Prostate gland (tissue), 2 donors: ENCODE results near the gene C13orf46. TPM values are rescaled to one million over a fixed set of nuclear protein-coding genes. Genes with fewer than 3 reads are reported as not detected.
A peak's percentile ranks its signal among the peaks of the same experiment; 100 is the strongest.

Experiments
- DNase-seq: peaks from one replicate; pipeline ENCODE4 v3.0.0-alpha.2; 2019; ENCODE audit warnings: low spot score
- H3K27ac ChIP-seq, 2 donors: fragments of 200-600 bp; sonication (generic); 2 replicates each; pipeline ENCODE4 v1.5.1; 2017 to 2019
- H3K27me3 ChIP-seq: fragments of 200-600 bp; sonication (generic); replicated peaks from 2 replicates; pipeline ENCODE4 v1.5.1; 2019; ENCODE audit not compliant: insufficient read depth
- H3K36me3 ChIP-seq, 2 donors: fragments of 200-600 bp; sonication (generic); 1 replicate in 1 of 2; 2 replicates in 1 of 2; pipeline versions ENCODE4 v1.5.1 to v1.8.1; 2017 to 2019
- H3K4me1 ChIP-seq: fragments of 200-600 bp; sonication (generic); replicated peaks from 2 replicates; pipeline ENCODE4 v1.5.1; 2019
- H3K4me3 ChIP-seq, 2 donors: fragments of 200-600 bp; sonication (generic); 2 replicates each; pipeline ENCODE4 v1.5.1; 2017 to 2019
- H3K9me3 ChIP-seq: fragments of 200-600 bp; sonication (generic); 2 replicates; pipeline ENCODE4 v1.5.1; 2017
- CTCF ChIP-seq, 4 experiments: fragments of 200-600 bp in 2 of 4; fragments of 450-650 bp in 2 of 4; sonication (generic) in 2 of 4; IDR thresholded peaks; 1 replicate in 3 of 4; 2 replicates in 1 of 4; pipeline ENCODE4 v1.5.1; 2016 to 2019; ENCODE audit warnings: antibody characterized with exemption in 4 of 4, mild to moderate bottlenecking in 2 of 4, moderate library complexity in 2 of 4
- POLR2A ChIP-seq: fragments of 450-650 bp; IDR thresholded peaks from one replicate; pipeline ENCODE4 v1.6.1; 2016; ENCODE audit warnings: antibody characterized with exemption, mild to moderate bottlenecking
- POLR2AphosphoS5 ChIP-seq: sonication (generic); formaldehyde crosslinking; IDR thresholded peaks from one replicate; pipeline ENCODE4 v1.6.1; 2017; ENCODE audit warnings: antibody characterized with exemption
- WGBS: methylation state at CpG from one replicate; pipeline ENCODE4 v1.1.5; 2018; 5-methylcytosine and 5-hydroxymethylcytosine counted together
- intact Hi-C: fragments of 100-400 bp; cut with DNase I; formaldehyde crosslinking; loops from one replicate; pipeline ENCODE4 v1.14.2; 2022
- total RNA-seq, 2 donors: library from RNA; depleted of rRNA; stranded (reverse); fragments of >200 nt; gene quantifications; one replicate each; pipeline ENCODE4 v1.1.0, GENCODE V29; 2016

C13orf46 gene
- total RNA-seq, 2 donors from 2014 or later, result 8.0 to 9.9 TPM

GRCh38 chr13:113931841-113932459, 41.9 kb downstream of the C13orf46 start:
- no peak for DNase-seq
- TF ChIP-seq POLR2AphosphoS5 (no peak), CTCF (IDR thresholded peaks at IDR 0.05) (no peak), POLR2A (no peak)
- 87% methylated on average over 16 of the region's 16 CpGs for WGBS
- intact Hi-C loops, result no loop called here
- no peaks in the 10 kb centered on the region for H3K27me3 ChIP-seq
- no peaks in the 10 kb centered on the region for H3K9me3 ChIP-seq
- H3K4me1 ChIP-seq, result no peaks in the 10 kb centered on the region
- H3K36me3 ChIP-seq, result no peaks in the 10 kb centered on the region
- H3K4me3 ChIP-seq, result no peak overlapping the region
- no peak overlapping the region for H3K27ac ChIP-seq

GRCh38 chr13:113930671-113931637, 42.9 kb downstream of the C13orf46 start:
- TF ChIP-seq POLR2AphosphoS5, result no peak
- TF ChIP-seq CTCF (IDR thresholded peaks at IDR 0.05), result no peak
- TF ChIP-seq POLR2A, result no peak
- Histone ChIP-seq H3K4me3 (no peak overlapping the region), H3K4me1 (no peaks in the 10 kb centered on the region), H3K27ac (no peak overlapping the region), H3K27me3 (no peaks in the 10 kb centered on the region), H3K9me3 (no peaks in the 10 kb centered on the region), H3K36me3 (no peaks in the 10 kb centered on the region)
- intact Hi-C loops, result no loop called here
- no peak for DNase-seq
- 91% methylated on average over 33 of the region's 36 CpGs for WGBS

GRCh38 chr13:113929628-113930615, 44.0 kb downstream of the C13orf46 start:
- intact Hi-C loops, result no loop called here
- 76% methylated on average over 32 of the region's 38 CpGs for WGBS
- TF ChIP-seq POLR2A (no peak), POLR2AphosphoS5 (no peak), CTCF (IDR thresholded peaks at IDR 0.05) (no peak)
- no peaks in the 10 kb centered on the region for H3K27me3 ChIP-seq
- no peaks in the 10 kb centered on the region for H3K9me3 ChIP-seq
- no peak overlapping the region for H3K27ac ChIP-seq
- no peaks in the 10 kb centered on the region for H3K36me3 ChIP-seq
- H3K4me3 ChIP-seq, result no peak overlapping the region
- no peak for DNase-seq
- no peaks in the 10 kb centered on the region for H3K4me1 ChIP-seq

- H3K4me3 ChIP-seq, result no peak overlapping the region
- H3K36me3 ChIP-seq, result no peaks in the 10 kb centered on the region
- peak; percentile 32 for DNase-seq
- no peaks in the 10 kb centered on the region for H3K27me3 ChIP-seq
- TF ChIP-seq POLR2A (no peak), POLR2AphosphoS5 (peak; percentile 27)
- whole genome bisulfite sequencing, result 41% methylated on average over 26 of the region's 26 CpGs
- no peaks in the 10 kb centered on the region for H3K9me3 ChIP-seq
- H3K4me1 ChIP-seq, result no peaks in the 10 kb centered on the region
- intact Hi-C loops, result no loop called here
- peak overlapping the region in 1 of 2 donors; percentile 28 for H3K27ac ChIP-seq
These were observed 44.9 kb downstream of the C13orf46 start for GRCh38 chr13:113928685-113929627.
